ENCODE data around the gene ZNF664.
"Not testable (repeated sequence)": the region's sequence is repeated elsewhere in the genome, so short reads cannot be mapped to it uniquely, and the experiment has no call there.

Gene ZNF664

GRCh38 chr12:123941624-123942237, 31.3 kb upstream of the ZNF664 start:
- peak; percentile 55 for DNase-seq

DNA sequence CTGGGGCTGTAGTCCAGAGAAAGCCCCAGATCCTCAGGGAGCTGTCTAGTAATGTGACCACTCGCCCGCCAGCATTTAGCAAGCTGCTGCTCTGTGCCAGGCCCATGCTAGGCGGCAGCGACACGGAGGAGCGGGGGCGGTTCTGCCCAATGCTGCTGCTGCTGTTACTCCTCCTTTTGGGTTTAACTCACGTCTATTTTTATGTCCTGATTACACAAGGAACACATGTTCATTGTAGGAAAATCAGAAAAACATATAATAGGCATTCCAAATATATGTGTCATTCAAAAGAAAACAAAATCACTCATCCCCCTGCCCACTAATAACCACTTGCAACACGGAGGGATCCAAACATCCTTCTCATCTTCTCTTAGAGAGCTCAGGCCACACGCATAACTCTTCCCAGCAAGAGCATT, 30.8 kb upstream of the ZNF664 start:
- no peak for DNase-seq

GRCh38 chr12:123942911-123943648, 29.9 kb upstream of the ZNF664 start:
- no peak for DNase-seq

- DNase-seq, result no peak
Observed at GRCh38 chr12:123943816-123944215, 29.2 kb upstream of the ZNF664 start.

GRCh38 chr12:123944696-123945095, 28.3 kb upstream of the ZNF664 start:
- no peak for DNase-seq

- no peak for DNase-seq
Observed at GRCh38 chr12:123945287-123946151, 27.5 kb upstream of the ZNF664 start.

DNA sequence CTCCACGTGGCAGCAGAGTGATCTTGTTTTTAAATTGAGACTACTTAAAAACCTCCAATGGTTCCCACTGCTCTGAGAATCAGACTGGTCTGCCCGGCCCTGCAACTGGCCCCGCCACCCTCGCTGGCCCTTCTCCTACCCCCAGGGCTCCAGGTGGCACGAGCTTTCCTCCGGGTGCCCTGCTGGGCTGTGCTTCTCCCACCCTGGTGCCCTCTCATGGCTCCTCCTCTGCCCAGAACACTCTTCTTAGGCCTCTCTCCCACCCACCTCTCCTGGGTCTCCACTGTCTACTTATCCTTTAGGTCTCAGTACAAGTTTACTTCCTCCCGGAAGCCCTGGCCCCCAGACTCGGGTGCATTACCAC, 26.9 kb upstream of the ZNF664 start:
- DNase-seq, result no peak

- not testable (repeated sequence) for DNase-seq
Observed at GRCh38 chr12:123946516-123947505, 26.2 kb upstream of the ZNF664 start.

DNA sequence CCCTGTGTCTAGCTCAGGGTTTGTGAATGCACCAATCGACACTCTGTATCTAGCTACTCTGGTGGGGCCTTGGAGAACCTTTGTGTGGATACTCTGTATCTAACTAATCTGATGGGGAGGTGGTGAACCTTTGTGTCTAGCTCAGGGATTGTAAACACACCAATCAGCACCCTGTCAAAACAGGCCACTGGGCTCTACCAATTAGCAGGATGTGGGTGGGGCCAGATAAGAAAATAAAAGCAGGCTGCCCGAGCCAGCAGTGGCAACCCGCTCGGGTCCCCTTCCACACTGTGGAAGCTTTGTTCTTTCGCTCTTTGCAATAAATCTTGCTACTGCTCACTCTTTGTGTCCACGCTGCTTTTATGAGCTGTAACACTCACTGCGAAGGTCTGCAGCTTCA, 25.5 kb upstream of the ZNF664 start:
- DNase-seq, result not testable (repeated sequence)

- no peak for DNase-seq
Observed at GRCh38 chr12:123948401-123948795, 24.6 kb upstream of the ZNF664 start.

DNA sequence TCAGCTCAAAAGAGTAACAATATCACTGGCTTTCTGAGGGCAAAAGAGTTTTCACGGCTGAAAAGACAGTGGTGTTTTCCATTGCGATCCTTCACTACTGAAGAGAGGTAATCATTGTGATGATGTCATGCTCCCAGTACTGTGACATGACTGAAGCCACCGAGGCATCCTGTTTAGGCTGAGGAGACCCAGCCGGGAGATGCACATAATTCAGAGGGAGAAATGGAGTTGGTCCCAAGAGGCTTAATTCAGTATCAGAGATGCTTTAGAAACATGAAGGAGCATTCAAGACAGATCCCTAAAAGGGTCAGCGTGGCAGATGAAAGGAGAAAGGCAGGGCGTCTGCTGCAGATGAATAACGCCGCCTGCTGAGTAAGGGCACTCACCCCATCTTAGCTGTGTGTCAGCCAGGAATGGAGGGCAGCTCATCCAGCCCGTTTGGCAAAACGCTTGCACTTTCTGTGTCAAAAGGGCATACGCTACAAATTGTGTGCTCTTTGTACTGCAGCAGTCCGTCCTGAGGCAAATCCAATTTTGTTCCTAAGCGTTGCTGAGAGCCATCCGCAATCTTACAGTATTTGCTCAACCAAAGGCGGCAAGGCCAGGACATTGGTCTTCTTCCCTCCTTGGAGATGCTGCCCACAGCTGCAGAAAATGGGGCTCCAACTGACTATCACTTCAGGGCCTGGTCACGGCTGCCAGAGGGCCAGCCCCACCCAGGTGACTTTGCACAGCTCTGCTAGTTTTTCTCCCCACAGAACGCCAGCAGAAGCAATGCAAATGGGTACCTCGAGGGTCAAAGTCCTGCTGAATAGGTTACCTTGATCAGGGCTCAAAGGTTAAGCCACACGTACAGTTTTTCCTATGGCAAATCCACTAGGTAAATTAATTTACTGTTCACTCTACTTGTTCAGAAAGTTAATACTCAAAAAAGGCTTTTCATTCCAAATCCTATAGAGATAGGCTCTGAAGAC, 23.9 kb upstream of the ZNF664 start:
- DNase-seq, result no peak

GRCh38 chr12:123949770-123950165, 23.2 kb upstream of the ZNF664 start:
- no peak for DNase-seq

- no peak for DNase-seq
Observed at GRCh38 chr12:123950476-123951349, 22.3 kb upstream of the ZNF664 start.

DNA sequence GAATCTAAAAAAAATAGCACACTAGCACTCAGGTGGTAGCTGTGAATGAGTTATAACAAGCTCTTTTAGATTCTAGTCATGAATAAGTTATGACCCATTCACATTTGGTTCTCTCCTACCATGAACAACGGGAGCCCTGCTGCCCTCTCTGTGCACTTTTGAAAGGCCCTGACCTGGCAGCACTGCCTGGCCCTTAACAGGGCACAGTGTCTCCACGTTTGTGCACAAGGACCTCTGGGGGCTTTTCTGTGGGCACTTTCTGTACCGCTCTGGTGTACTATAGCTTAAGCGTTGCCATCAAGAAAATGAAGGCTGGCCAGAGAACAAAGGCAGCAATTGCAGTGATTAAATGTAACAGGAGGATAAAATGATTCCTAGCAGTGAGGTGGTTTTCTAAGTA, 21.5 kb upstream of the ZNF664 start:
- DNase-seq, result no peak

GRCh38 chr12:123952037-123952436, 21.0 kb upstream of the ZNF664 start:
- no peak for DNase-seq

- no peak for DNase-seq
Observed at GRCh38 chr12:123954647-123955350, 18.2 kb upstream of the ZNF664 start.

DNA sequence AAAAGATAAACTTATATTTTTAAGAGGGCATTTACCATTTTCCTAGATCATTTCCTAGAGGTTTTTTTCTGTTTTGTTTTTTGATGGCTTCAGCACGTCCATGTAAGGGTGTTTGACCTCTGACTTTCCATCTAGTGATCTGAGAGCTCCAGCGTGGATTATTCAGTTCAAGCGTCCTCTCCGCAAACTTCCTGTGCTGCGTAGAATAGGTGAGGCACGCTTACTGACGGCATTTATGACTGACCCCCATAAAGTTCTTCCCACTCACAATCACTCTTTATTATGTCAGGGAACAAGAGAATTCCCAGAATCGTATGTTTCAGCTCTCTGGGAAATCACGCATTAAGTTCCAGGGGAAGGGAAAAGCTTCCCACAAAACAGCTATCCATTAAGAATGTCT, 16.8 kb upstream of the ZNF664 start:
- DNase-seq, result no peak

- no peak for DNase-seq
Observed at GRCh38 chr12:123957196-123957595, 15.8 kb upstream of the ZNF664 start.

DNA sequence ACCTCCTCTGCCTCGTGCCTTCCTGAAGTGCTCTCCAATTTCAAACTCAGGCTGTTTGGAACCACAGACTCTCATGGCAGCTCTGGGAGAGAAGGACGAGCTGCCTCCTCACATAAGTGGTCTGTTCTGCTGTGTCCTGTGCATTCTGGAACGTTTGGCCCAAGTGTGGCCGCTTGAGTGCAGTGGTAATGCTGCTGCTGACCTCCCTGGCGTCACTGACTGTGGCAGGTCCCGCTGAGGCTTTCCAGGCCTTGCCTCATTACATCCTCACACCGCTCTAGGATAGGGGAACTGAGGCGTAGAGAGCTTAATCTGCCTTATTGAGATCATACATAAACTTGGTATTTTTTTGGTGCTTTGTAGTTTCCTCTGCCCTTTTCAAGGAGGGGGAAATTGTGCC, 14.6 kb upstream of the ZNF664 start:
- DNase-seq, result no peak

GRCh38 chr12:123958876-123959275, 14.1 kb upstream of the ZNF664 start:
- DNase-seq, result no peak
